Ovary (tissue), 9 donors: ENCODE measurements around the gene MKNK1. TPM values are rescaled to one million over a fixed set of nuclear protein-coding genes. Genes with fewer than 3 reads are reported as not detected.

Experiments
- DNase-seq, 5 donors: peaks; one replicate each; pipeline ENCODE4 v3.0.0-alpha.2; 2019 to 2020
- H3K27ac ChIP-seq, 2 donors: fragments of 200-600 bp; one replicate each; pipeline versions ENCODE4 v1.5.1 to v1.8.0; 2019 to 2022
- H3K27me3 ChIP-seq: fragments of 200-600 bp; one replicate; pipeline ENCODE4 v1.8.0; 2022
- H3K36me3 ChIP-seq: fragments of 200-600 bp; sonication (generic); one replicate; pipeline ENCODE4 v1.5.1; 2019
- H3K4me1 ChIP-seq: one replicate; pipeline ENCODE4 v1.8.1; 2013; ENCODE audit warnings: mild to moderate bottlenecking, moderate library complexity; ENCODE audit not compliant: insufficient read depth
- H3K4me3 ChIP-seq: fragments of 200-600 bp; sonication (generic); one replicate; pipeline ENCODE4 v1.5.1; 2017
- H3K9me3 ChIP-seq, 2 donors: fragments of 200-600 bp in 1 of 2; sonication (generic) in 1 of 2; one replicate each; pipeline versions ENCODE4 v1.5.1 to v1.8.1; 2013 to 2019; ENCODE audit warnings: mild to moderate bottlenecking in 1 of 2, moderate library complexity in 1 of 2
- CTCF ChIP-seq, 3 donors: fragments of 450-650 bp in 2 of 3; fragments of 200-600 bp in 1 of 3; IDR thresholded peaks; one replicate each; pipeline versions ENCODE4 v1.5.1 to v1.8.0; 2016 to 2022; ENCODE audit warnings: antibody characterized with exemption in 3 of 3, mild to moderate bottlenecking in 1 of 3
- EP300 ChIP-seq: sonication (generic); formaldehyde crosslinking; IDR thresholded peaks from one replicate; pipeline ENCODE4 v1.6.1; 2017; ENCODE audit warnings: antibody characterized with exemption
- POLR2A ChIP-seq: fragments of 450-650 bp; IDR thresholded peaks from one replicate; pipeline ENCODE4 v1.6.1; 2017; ENCODE audit warnings: antibody characterized with exemption, mild to moderate bottlenecking, moderate library complexity
- WGBS, 3 donors: extraction: QIAGEN DNeasy Blood & Tissue Kit in 1 of 3; methylation state at CpG; one replicate each; pipeline versions ENCODE4 v1.1.5 to v1.1.7; 2013 to 2017; 5-methylcytosine and 5-hydroxymethylcytosine counted together
- intact Hi-C, 4 donors: fragments of 100-400 bp; cut with DNase I; formaldehyde crosslinking; loops; one replicate each; pipeline versions ENCODE4 v1.11.0 to v1.15.1; 2022 to 2023
- polyA plus RNA-seq, 2 donors: library from polyadenylated mRNA; stranded (reverse); fragments of 200-250 nt in 1 of 2; fragments of 350-450 nt in 1 of 2; fragmentation: Illumina TruSeq in 1 of 2; extraction: RNeasy Lipid Tissue Mini Kit (QIAGEN cat#74804) in 1 of 2; gene quantifications; one replicate each; pipeline ENCODE4 v1.2.3, GENCODE V29; 2013 to 2014
- total RNA-seq, 7 donors: library from RNA; depleted of rRNA in 2 of 7; stranded (reverse); fragments of >200 nt in 2 of 7; fragmentation: NEBNext Ultra II Directional in 3 of 7; extraction: Animal tissue kit (Norgen Biotek cat#: 25700) in 3 of 7; gene quantifications; one replicate each; pipeline versions ENCODE4 v1.1.0 to v1.2.4, GENCODE V29; 2016 to 2023
- donor health status: DM: no; HTN: no; CAD: no; lungs with moderate emphysema.
- donor health status: DM: no; HTN: no; CAD: no.
- donor health status: Bipolar disorder and iron deficiency.
- donor health status: DM: yes; HTN: yes; CAD: no.
- donor health status: DM: no; HTN: no; CAD: no.
- donor health status: DM: yes; HTN: yes; CAD: no.

The MKNK1 gene
- total and polyA plus RNA-seq, 9 donors, result 21.0 to 39.3 (median 24.9) TPM

DNA sequence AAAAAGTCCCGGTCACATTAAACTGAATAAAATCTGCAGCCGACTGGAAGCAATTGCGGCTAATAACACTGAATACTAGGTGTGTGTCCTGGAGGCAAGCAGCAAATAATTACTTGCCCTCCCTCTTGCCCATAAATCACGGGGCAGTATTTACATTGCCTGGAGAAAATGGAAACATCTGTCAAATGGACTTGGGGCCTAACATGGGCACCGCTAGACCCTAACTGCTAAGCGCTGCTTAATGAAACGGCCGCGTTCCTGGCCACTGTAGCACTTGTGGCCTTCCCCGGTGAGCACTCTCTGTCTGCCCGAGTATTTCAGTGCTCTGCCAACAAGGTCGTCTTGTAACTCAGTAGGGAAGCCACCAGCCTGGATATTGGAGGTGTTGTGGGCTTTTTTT, 28.8 kb downstream of the MKNK1 start:
- Histone ChIP-seq H3K27ac (no peak overlapping the region), H3K27me3 (no peaks in the 10 kb centered on the region), H3K36me3 (no peaks in the 10 kb centered on the region), H3K9me3 (no peaks in the 10 kb centered on the region), H3K4me3 (no peak overlapping the region), H3K4me1 (no peaks in the 10 kb centered on the region)
- intact Hi-C loops, result no loop called here
- DNase-seq, result no peak
- WGBS, 3 donors, result 75 to 78% (median 76%) methylated on average over 12 of the region's 12 CpGs
- TF ChIP-seq CTCF (IDR thresholded peaks at IDR 0.05), result no peak
- no peak for TF ChIP-seq EP300
- TF ChIP-seq POLR2A, result no peak

DNA sequence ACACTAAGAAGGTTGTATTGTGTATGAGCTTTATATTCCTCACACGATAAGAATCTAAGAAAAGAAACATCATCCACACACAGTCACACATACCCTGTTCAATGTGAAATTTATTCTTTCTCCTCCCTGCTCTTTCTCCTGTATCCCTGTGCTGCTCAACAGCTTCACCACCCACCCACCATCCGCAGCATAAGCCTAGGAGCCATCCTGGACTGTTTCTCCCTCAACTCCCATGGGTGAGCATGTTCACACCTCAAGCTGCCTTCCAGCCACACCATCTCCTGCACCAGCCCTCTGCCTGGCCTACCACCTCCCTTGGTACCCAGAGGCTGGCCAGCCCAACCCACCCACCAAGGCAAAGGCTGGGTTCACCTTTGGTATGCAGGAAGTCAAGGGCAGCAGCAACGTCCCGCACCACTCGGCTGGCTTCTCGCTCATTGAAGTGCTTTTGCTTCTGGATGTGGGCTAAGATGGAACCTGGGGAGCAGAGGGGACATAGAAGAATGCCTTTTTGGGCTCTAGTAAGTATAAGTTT, 32.3 kb downstream of the MKNK1 start:
- H3K9me3 ChIP-seq, result no peaks in the 10 kb centered on the region
- TF ChIP-seq CTCF (IDR thresholded peaks at IDR 0.05), result no peak
- TF ChIP-seq EP300, result no peak
- TF ChIP-seq POLR2A, result no peak
- H3K4me1 ChIP-seq, result no peaks in the 10 kb centered on the region
- no peaks in the 10 kb centered on the region for H3K36me3 ChIP-seq
- H3K27me3 ChIP-seq, result no peaks in the 10 kb centered on the region
- H3K4me3 ChIP-seq, result no peak overlapping the region
- DNase-seq, result no peak
- intact Hi-C loops, result no loop called here
- no peak overlapping the region for H3K27ac ChIP-seq
- WGBS, 3 donors, result 79 to 87% (median 84%) methylated on average over 6 of the region's 6 CpGs

- Histone ChIP-seq H3K9me3 (no peaks in the 10 kb centered on the region), H3K27ac (no peak overlapping the region), H3K27me3 (no peaks in the 10 kb centered on the region), H3K4me1 (no peaks in the 10 kb centered on the region), H3K4me3 (no peak overlapping the region), H3K36me3 (no peaks in the 10 kb centered on the region)
- TF ChIP-seq CTCF (IDR thresholded peaks at IDR 0.05), result no peak
- intact Hi-C loops, result no loop called here
- WGBS, 3 donors, result 54 to 62% (median 62%) methylated on average over 14 of the region's 14 CpGs
- DNase-seq, result no peak
Measured at GRCh38 chr1:46569884-46570725, 34.0 kb downstream of the MKNK1 start.

- intact Hi-C loops, result no loop called here
- Histone ChIP-seq H3K27ac (no peak overlapping the region), H3K27me3 (no peaks in the 10 kb centered on the region), H3K9me3 (no peaks in the 10 kb centered on the region), H3K4me1 (no peaks in the 10 kb centered on the region), H3K36me3 (no peaks in the 10 kb centered on the region), H3K4me3 (no peak overlapping the region)
- 75 to 86% (median 86%) methylated on average over 4 of the region's 4 CpGs for WGBS, 3 donors
- no peak for DNase-seq
- TF ChIP-seq CTCF (IDR thresholded peaks at IDR 0.05) (no peak), EP300 (no peak), POLR2A (no peak)
Measured at GRCh38 chr1:46569116-46569515, 35.0 kb downstream of the MKNK1 start.
